ENCODE measurements around the gene DCC.
"Not testable (repeated sequence)": the region's sequence is repeated elsewhere in the genome, so short reads cannot be mapped to it uniquely, and the experiment has no call there.

DCC gene

DNA sequence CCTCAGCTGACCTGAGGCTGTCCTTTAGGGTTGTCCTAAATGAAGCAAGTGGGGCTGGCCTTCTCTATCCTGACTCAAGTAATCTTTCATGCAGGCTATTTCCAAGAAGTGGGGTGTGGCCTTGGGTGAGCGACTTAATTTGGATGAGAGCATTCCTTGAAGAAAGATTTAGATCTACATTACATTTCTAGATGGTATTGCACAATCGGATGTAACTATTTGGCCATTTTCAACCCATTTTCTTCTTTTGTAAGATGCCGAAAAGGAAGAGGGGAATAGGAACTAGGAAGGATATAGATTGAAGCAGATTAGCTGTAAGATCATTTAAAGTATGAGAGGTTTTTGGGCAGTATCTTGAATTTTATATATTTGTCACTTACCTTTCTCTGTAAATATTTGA is 1138.2 kb downstream of the DCC start:
- DNase-seq (ENCODE audit: low spot score), result no peak
- no peak for FAIRE-seq

DNA sequence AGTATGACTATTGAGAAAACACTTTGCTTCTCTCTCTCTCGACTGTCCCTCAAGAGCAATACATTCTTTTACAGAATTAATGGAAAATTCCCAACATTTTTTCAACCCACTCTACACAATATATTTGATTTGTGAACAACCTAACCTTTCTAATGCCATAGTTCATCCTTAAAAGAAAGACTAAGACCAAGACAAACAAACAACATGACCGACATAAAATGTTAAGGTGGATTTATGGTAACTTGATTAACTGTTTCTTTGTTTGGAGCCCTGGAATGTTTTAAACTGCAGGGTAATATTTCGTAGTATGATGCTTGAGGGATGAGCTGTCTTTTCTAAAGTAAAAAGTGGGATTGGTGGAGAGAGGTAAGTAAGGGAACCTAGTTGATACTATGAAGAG is 1146.3 kb downstream of the DCC start:
- FAIRE-seq (no peak), DNase-seq (ENCODE audit: low spot score) (no peak)

DNA sequence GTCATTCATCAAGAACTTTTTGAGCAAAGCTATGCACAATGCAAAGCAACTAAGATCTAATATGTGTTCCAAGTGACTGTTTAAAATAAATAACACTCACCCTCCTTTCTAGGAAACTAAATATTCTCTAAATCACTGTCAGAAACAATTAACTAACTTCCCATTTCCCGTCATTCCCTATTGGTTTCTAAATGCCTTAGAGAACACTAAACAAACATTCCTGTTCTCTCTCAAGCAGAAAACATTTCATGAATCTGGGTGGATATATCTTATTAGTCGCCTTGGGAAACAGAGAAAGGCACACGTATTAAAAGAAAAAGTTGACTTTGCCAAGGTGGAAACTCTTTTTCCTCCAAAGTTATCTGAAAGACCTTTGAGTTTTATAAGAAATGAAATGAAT is 1149.3 kb downstream of the DCC start:
- FAIRE-seq, result no peak
- DNase-seq (ENCODE audit: low spot score), result no peak

DNA sequence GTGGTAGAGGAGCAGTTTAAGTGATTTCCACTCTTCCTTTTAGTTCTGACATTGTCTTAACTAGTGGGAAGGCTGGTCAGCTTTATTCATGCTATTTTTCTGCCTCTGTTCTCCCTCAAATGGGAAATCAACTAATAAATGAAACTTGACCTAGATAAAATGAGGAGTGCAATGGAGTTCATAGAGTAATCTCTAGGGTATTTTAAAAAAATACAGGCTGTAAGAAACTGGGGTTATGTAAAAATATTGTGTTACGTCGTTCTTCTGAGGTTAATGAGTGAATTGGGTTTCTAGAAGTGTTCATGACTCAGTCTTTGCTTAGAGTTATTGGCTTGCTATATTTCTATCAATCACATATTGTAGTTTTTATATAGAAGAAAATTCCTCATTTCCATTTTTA is 1150.0 kb downstream of the DCC start:
- DNase-seq (ENCODE audit: low spot score), result no peak
- no peak for FAIRE-seq

DNA sequence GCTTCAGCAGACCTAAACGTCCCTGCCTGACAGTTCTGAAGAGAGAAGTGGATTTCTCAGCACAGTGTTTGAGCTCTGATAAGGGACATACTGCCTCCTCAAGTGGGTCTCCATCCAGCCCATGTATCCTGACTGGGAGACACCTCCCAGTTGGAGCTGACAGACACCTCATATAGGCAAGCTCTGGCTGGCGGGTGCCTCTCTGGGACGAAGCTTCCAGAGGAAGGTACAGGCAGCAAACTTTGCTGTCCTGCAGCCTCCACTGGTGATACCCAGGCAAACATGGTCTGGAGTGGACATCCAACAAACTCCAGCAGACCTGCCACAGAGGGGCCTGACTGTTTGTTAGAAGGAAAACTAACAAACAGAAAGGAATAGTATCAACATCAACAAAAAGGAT is 1156.0 kb downstream of the DCC start:
- FAIRE-seq, result no peak

DNA sequence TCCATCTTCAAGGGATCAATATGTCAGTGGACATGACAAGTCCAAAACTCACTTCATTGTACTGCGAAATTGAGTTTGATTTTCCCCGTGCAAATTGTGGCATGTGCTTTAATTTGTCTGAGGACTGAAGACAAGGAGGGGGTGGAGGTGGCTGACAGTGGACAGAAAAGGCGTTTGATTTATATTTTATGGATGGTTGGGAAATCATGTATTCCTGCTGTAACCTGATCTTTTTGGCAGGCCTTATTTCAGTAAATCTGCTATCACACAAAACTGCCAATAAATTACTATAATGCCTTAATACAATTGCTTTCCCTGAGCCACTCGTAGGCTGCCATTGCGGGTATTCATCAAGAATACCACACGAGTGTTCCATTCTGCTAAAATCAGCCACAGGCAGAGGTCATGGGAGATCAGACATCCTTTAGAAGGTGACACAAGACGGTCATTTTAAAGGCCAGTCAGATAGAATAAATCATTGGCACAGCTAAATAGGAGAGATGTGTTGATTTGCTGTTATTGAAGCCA is 1164.0 kb downstream of the DCC start:
- DNase-seq (ENCODE audit: low spot score), result no peak

More for the DNA sequence above, 1156.0 kb downstream of the DCC start:
- no peak for DNase-seq (ENCODE audit: low spot score)

DNA sequence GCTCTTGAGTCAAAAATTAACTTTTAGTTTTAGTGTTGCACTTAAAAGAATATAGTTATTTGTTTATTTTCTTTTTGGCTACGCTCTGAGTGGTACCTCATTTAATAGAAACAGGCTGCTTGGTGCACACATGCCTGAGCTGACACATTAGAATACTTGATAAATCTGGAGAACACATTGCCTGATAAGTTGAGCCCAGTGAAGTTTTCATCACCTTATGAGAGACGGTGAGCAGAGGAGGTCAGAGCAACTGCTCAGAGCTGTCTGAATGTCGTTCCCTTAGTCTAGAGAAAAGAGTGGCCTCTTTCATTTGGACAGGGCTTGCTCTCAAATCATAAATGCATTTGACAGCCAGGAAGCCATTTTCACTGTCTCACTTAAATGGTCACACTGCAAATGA is 1168.5 kb downstream of the DCC start:
- no peak for FAIRE-seq
- DNase-seq (ENCODE audit: low spot score), result no peak

More for the DNA sequence above, 1164.0 kb downstream of the DCC start:
- no peak for FAIRE-seq

DNA sequence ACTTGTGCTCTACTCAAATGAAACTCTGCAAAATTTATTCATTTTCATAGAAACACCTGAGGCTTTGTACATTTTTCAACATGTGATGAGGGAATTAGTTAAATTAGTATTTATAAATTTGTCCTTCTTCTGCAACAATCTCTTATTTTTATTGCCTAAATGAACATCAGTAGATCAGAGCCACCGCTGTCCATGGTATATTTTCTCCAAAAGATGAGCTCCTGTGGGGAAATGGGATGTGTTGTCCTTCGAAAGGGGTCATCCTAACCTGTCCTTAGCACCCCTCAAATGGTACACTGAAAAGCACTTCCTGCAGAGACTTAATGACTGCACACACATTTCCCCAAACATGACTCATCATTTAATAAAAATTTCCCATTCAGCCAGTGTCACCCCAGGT is 1169.9 kb downstream of the DCC start:
- DNase-seq (ENCODE audit: low spot score), result no peak
- FAIRE-seq, result no peak

DNA sequence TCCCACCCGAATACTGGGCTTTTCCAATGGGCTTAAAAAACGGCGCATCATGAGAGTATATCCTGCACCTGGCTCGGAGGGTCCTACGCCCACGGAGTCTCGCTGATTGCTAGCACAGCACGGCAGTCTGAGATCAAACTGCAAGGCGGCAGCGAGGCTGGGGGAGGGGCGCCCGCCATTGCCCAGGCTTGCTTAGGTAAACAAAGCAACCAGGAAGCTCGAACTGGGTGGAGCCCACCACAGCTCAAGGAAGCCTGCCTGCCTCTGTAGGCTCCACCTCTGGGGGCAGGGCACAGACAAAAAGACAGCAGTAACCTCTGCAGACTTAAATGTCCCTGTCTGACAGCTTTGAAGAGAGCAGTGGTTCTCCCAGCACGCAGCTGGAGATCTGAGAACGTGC is 1171.7 kb downstream of the DCC start:
- not testable (repeated sequence) for DNase-seq (ENCODE audit: low spot score); FAIRE-seq

DNA sequence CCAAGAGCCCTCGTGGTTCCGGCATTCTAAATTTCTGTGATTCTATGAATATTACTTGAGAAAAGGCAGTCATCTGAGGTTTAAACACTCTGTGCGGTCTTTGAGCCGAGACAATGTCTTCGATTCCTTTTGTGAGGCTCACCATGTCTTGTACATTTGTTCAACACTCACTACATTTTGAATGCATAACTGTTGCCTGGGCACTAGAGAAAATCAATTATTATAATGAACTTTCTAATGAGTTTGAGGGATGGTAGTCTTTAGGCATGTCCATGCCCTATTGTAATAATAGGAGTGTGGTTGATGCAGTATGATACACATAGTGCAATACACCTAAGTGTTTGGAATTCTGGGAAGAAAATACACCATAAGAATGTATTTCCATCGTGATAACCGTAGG is 1181.1 kb downstream of the DCC start:
- FAIRE-seq (no peak), DNase-seq (ENCODE audit: low spot score) (no peak)

DNA sequence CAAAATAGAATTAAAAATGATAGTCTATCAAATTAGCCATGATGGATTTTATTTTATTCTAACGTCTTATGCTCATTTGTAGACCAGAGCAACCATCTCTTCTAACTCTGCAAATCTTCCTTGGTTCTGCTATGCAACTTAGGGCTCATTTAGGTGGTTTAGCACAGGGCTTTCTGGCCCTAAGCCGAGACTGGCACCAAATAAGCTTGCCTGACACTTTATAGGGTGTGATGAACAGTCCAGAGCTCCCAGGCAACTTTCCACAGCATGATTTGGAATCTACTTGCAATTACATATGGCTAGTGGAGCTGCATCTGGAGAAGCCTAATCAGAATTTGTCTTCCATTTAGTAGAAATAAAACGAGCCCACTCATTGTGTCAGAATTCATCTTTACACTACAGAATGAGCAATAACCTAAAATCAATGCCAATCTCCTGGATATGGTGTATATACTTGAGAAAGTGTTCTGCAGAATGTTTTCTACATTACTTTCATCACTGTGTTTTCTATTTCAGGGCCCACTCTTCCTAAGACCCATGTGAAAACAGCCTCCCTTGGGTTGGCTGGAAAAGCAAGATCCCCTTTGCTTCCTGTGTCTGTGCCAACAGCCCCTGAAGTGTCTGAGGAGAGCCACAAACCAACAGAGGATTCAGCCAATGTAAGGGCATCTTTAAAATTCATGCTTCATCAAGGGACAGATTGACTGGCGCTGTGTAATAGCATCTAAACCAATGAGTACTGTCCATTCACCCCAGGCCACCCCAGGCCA is 1186.3 kb downstream of the DCC start:
- no peak for DNase-seq (ENCODE audit: low spot score)
- no peak for FAIRE-seq

DNA sequence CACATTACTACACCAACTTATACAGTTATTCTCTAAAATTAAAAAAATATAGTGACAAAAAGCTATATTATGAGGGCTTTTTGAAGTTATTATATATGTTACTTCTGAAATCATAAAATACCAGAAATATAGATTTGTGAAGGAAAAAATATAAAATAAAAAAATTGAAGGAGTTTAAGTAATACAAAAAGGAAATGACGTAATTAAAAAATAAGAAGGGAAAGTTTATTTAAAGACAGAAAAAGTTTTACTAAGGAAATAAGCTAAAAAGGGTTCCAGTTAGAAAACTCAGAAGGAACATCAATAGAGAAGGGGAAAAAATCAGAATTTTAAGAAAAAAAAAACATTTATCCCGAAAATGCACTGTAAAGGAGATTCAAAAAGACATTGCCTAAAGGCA is 1187.4 kb downstream of the DCC start:
- FAIRE-seq (no peak), DNase-seq (ENCODE audit: low spot score) (no peak)

DNA sequence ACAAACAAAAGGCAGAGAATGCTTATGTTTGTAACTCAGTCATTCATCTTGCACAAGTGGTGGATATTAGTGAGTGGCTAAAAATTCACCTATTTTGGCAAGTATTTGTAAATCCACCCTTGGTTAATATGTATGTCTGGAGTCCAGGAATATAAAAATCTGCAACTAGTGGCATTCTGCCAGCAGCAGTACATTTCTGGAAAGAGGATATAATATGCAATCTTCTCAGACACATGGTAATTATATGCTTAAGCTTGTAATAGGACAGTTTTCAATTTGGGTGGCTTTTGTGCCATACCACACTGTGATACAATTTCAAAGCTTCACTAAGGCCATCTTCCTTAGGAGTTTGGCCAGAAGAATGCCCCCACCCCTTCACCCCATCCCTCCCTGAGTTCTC is 1191.2 kb downstream of the DCC start:
- FAIRE-seq (no peak), DNase-seq (ENCODE audit: low spot score) (no peak)

DNA sequence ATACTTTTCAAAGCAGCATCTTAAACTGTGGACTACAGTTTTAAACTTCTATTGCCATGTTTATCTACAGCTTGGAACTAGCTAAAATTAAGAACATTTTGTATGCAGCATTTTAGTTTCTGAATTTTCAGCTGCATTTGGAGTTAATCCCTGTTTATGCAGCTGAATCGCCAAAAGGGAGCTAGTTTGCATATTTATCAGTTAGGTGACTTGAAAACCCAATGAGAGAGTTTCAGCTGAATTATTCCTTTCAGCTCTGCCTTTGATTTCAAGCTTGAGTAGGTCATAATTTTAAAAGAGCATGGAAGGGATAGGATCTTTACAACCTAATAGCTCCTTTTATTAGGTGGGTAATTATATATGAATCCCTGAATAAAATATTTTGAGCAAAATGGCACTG is 1191.9 kb downstream of the DCC start:
- DNase-seq (ENCODE audit: low spot score), result no peak
- FAIRE-seq, result no peak

DNA sequence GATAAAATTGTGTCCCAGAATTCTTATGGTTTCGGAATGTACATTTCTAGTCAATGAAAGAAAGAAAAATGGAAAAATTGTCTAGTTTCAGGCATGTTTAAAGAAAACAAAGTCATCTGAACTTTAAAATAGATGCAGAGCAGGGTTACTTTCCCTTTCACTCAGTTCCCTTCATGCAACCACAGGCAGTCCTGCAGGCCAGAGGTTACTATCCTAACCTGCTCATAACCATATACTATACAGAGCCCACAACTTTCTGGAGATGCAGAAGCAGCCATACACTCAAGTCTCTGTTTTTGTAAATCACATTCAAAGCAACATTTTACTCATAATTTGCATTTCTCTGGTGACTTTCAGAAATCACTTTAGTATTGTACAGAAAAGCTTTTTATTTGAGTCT is 1194.2 kb downstream of the DCC start:
- FAIRE-seq, result no peak
- DNase-seq (ENCODE audit: low spot score), result no peak

DNA sequence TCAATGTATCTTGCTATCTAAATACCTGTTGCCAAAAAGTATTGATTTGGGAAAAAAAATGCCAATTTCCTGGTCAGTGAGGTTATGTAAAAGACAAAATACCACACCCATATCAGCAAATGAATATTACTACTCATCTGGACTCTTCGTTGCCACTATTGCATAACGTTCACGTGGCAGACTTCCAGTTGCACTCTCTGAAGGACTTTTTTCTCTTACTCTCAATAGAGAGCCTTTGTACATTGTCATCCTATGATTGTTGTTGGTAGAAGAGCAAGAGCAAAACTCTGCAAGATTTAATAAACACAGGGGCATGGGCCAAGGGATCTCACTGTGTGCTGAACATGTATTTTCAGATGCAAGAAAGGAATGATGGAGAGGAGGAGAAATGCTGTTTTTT is 1194.7 kb downstream of the DCC start:
- DNase-seq (ENCODE audit: low spot score) (no peak), FAIRE-seq (no peak)

DNA sequence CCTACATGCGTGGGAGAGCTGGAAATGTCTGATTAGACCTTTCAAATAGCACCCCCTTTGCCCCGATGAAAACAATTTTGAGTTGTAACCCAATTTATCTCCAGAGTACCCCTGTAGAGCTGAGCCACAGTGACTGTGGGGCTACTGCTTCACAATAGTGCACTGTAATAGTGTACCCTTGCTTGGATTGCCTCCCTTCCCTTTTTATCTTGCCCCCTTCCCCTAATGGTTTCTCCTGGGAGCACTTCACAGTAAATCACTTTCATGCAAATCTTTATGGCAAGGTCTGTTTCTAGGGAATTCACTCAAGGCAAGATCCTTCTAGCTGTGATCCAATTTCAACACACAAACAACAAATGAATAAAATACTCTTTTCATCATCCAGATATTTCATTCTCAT is 1196.9 kb downstream of the DCC start:
- DNase-seq (ENCODE audit: low spot score) (no peak), FAIRE-seq (no peak)

DNA sequence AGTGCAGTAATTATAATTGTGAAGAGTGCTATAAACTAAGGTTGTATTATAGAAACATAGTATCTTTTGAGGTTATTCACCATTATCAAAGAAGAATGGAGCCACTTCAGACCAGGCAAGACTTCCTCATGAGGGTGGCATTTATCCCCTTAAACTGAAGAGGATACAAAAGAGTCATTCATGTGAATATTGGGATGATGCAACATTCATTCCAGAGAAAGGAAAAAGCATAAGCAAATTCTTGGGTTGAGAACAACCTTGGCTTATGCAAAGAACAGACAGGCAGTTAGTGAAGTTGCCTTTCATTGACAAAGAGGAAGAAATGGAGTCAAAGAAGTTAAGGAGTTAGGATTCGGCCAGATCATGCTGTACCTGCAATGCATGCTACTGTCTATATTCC is 1201.9 kb downstream of the DCC start:
- DNase-seq (ENCODE audit: low spot score) (no peak), FAIRE-seq (no peak)

DNA sequence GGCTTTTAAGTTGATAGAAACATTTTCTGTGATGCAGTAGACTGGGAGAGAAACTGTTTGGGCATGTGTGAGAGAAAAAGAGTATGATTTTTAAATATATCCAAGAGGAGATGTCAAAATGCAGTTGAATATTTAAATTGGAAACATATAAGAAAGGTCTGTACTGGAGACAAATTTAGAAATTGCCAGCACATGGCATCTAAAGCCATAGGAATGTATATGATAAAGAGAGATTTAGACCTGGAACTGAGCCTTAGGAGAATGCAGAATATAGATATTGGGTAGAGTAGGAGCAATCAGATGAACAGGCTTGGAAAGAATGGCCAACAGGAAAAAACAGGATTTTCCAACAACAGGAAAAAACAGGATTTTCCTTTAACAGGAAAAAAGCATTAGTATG is 1203.7 kb downstream of the DCC start:
- DNase-seq (ENCODE audit: low spot score) (no peak), FAIRE-seq (no peak)

DNA sequence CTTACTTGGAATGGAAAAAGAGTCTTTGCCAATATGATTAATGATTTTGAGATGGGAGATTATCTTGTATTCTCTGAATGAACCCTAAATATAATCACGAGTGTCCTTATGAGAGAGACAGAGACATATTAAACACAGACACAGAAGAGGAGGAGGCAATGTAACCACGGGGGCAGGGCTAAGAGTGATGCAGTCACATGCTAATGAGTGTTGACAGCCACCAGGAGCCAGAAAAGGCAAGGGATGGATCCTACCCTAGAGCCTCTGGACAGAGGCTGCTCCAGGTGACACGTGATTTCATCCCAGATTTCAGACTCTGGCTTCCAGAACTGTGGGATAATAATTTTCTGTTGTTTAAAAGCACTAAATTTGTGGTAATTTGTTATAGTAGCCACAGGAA is 1204.9 kb downstream of the DCC start:
- DNase-seq (ENCODE audit: low spot score) (no peak), FAIRE-seq (no peak)

DNA sequence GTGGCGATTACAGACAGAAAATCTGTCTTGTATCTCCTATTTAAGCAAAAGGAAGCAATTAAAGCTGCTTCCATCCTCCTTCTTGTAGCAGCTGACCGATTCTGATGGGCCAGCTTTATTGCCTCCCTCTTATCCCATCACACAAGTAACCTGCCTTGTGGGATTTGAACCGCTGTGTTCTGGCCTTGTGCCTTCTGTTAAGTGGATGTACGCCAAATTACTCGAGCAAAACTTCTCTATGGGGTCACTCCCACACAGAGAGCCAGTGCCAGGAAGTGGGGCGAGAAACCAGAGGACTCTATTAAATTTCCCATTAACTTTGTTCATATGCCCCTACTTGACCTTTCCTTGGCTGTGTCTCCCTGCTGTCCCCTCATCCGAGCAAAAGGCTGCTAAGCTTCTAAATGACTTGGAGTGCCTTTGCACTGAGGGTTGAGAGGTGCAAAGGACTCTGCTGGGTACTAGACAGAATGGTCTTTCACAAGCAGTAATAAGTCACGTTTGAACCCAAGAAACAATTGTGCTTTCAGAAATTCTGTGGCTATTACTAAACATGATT is 1212.0 kb downstream of the DCC start:
- no peak for DNase-seq (ENCODE audit: low spot score)
- FAIRE-seq, result no peak

DNA sequence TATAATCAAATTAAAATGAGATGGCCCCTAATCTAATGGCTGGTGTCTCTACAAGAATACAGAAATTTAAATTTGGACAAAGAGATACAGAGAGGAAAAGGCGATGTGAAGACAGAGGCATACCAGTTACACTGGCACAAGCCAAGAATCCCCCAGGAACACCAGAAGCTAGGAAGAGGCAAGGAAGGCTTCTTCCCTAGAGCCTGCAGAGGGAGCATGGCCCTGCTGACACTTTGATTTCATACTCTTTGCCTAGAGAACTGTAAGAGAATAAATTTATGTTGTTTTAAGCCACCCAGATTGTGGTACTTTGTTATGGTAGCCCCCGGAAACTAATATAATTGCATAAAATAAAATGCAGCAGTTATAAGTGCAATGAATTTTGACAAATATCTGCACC is 1213.0 kb downstream of the DCC start:
- FAIRE-seq (no peak), DNase-seq (ENCODE audit: low spot score) (no peak)

DNA sequence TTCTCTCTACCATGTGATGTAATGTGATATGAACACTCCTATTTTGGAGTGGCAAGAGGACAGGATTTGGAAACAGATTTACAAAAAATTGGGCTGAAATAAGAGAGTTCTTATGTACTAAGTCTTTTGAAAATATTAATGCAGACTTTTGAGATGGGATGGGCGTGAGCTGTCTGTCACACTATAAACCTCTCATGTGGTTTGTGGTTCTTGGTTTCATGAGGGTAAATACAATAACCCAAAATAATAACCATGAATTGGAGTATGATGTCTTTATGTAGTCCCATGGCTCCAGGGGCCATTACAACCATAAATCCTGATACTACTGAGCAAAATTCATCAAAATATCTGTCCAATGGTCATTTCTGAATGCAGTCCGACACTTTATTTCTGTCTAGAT is 1216.5 kb downstream of the DCC start:
- FAIRE-seq, result no peak

More for the DNA sequence above, 1216.5 kb downstream of the DCC start:
- DNase-seq (ENCODE audit: low spot score), result no peak

All from RCC 7860 (cell line).